PC-3 (cell line): Measurements from ENCODE around the gene PLEKHG3.

Experiments used
- EZH2 ChIP-seq: fragments of 300-600 bp; sonication (generic); IDR thresholded peaks from one replicate; pipeline ENCODE4 v1.6.1; 2017; ENCODE audit warnings: antibody characterized with exemption, mild to moderate bottlenecking, low read length; ENCODE audit not compliant: unreplicated experiment
- EZH2phosphoT487 ChIP-seq: fragments of 300-600 bp; sonication (generic); IDR thresholded peaks from 2 replicates; pipeline ENCODE4 v1.6.1; 2018; ENCODE audit warnings: mild to moderate bottlenecking, antibody characterized with exemption, low read length, borderline replicate concordance
- TF ChIP-seq, protein P1 (sequence below): fragments of 300-600 bp; sonication (generic); conservative IDR thresholded peaks from 2 replicates; pipeline ENCODE4 v1.5.1; 2017; ENCODE audit warnings: antibody characterized with exemption, low read depth, mild to moderate bottlenecking, low read length

DNA sequence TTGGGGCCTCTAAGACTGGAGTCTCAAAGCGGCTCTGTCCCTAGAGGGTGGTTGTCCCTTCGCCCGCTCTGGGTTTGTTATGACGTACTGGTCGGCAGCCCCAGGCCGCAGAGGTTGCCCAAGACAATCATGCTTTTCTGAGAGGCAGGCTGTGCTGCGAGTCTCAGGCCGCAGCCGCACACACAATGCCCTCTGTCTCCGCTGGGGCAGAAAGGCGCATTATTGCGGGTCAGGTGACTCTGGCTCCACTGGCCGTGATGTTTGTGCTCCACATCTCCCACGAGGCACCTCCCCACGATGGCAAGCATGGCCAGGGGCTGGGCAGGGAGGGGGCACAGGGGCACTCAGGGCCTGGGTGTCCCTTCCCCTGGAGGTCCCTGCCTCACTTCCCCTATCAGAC, 21.0 kb upstream of the PLEKHG3 start:
- TF ChIP-seq, protein P1, sequence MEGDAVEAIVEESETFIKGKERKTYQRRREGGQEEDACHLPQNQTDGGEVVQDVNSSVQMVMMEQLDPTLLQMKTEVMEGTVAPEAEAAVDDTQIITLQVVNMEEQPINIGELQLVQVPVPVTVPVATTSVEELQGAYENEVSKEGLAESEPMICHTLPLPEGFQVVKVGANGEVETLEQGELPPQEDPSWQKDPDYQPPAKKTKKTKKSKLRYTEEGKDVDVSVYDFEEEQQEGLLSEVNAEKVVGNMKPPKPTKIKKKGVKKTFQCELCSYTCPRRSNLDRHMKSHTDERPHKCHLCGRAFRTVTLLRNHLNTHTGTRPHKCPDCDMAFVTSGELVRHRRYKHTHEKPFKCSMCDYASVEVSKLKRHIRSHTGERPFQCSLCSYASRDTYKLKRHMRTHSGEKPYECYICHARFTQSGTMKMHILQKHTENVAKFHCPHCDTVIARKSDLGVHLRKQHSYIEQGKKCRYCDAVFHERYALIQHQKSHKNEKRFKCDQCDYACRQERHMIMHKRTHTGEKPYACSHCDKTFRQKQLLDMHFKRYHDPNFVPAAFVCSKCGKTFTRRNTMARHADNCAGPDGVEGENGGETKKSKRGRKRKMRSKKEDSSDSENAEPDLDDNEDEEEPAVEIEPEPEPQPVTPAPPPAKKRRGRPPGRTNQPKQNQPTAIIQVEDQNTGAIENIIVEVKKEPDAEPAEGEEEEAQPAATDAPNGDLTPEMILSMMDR: no peak
- TF ChIP-seq EZH2phosphoT487: no peak
- TF ChIP-seq EZH2: no peak
